GM19328 (cell line): ENCODE results near the gene TRIP10.
"Not testable (repeated sequence)": the region's sequence is repeated elsewhere in the genome, so short reads cannot be mapped to it uniquely, and the experiment has no call there.

Source experiments
- ATAC-seq: cut with Tn5 transposase; IDR thresholded peaks from one replicate; pipeline ENCODE4 v1.9.1; 2021; ENCODE audit warnings: mild to moderate bottlenecking, moderate library complexity; ENCODE audit not compliant: unreplicated experiment

Gene TRIP10

DNA sequence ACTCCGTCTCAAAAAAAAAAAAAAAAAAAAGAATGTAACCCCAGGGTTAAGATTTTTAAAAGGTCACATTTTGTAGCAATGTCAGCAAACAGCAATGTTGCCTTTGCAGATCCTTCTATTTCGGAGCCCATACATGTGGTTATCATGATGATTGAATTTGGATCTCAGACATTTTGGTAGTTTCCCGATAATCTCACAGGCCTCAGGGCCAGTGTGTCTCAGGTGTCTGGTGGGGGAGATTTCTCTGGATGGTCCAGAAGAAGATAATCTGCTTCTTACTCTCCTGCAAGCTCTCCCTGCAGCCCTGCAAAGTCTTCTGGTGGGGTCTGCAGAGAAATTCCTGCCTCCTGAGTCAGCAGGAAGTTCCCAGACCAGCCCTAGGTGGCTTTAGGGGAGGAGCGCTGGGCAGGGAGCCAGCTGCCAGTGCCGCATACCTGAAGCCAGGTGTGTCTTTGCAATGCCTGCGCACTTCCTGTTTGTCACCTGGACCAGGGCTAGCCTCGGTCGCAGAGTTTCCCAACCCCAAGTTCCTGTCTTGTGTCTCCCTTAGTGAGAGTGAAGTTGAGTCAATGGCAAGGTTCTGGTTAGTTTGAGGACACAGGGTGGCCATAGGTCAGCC, 26.4 kb downstream of the TRIP10 start:
- ATAC-seq: no peak

DNA sequence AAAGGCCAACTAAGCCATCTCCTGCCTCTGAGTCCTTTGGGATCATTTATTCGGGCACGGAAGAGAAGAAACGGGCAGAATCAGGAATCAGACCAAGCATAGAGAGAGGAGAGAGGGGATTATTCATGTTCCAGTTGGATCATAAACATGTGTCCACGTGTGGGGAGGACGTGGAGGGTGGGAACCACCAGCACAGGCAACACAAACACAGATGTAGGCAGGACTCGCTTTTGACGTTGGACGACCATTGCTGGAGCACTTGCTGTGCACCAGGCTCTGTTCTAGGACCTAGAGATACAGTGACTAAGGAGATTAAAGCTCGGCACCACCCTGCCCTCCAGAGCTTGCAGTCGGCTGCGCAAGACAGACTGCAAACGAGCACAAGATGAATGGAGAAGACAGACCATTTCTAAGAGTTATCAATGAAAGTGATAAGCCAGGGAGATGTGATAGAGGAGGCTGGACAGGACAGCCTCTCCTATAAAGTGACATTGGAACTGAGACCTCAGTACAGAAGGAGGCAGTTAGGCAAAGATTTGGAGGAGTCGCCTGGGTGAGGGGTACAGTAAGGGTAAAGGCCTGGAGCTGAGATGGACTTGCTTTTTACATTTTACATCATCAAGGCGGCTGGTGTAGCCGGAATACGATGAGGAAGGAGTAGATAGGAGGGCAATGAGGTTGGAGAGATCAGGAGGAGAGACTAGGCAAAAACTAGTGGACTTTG, 27.0 kb downstream of the TRIP10 start:
- ATAC-seq: no peak

DNA sequence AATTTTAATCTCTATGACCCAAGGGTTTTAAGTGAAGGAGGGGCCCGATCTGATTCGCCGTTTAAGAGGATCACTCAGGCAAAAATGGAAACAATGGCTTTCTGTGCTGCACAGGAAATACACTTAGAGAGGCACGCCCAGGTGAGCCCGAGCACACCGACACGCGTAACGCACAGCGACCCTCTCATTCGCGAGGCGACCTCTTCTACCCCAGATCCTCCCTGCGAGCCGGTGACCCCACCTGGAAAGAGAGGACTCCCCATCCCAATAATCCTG, 27.5 kb downstream of the TRIP10 start:
- peak; percentile 4 for ATAC-seq

DNA sequence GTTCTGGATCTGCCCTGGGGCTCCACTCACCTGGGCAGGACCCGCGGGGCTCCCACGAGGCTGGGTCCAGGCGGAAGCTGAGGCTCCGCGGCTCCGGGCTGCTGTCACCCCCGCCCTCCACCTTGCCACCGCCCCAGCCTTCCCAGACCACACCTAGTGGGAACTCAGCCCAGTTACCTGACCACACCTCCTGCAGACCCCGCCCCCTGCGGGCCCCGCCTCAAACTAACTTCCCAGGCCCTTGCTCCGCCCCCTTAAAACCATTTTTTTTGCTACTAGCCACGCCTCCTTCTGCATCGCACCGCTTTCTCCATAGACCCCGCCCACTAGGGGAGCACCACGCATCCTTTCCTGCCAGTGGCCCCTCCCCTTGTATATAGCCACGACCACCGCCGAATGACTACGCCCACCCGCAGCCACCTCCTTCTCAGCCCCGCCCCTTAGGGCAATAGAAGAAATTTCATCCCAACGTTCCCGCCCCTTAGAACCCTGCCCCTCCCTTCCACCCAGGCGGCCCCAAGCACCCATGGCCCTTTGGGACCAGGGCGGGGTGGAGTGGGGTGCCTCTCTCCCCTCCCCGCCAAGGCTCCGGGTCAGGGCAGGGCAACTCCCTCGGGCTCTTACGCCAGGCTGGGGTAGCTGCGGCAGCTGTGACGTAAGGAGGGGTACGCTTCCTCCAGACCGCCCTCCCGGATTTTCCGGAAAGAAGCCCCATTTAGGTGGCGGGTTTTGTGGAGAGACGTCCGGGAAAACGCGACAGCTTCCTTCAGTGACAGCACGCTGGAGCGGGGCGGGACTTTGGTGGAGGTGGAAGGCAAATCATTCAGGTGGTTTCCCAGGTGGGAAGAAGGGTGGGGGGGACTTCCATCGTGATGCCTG, 28.1 kb downstream of the TRIP10 start, which contains the start of gene SH2D3A:
SH2D3A (minus strand) TSS at position 79 of the 879 bp plus-strand sequence. CDS start 3,687 bp downstream, outside the sequence.
- peak; percentile 73 for ATAC-seq

DNA sequence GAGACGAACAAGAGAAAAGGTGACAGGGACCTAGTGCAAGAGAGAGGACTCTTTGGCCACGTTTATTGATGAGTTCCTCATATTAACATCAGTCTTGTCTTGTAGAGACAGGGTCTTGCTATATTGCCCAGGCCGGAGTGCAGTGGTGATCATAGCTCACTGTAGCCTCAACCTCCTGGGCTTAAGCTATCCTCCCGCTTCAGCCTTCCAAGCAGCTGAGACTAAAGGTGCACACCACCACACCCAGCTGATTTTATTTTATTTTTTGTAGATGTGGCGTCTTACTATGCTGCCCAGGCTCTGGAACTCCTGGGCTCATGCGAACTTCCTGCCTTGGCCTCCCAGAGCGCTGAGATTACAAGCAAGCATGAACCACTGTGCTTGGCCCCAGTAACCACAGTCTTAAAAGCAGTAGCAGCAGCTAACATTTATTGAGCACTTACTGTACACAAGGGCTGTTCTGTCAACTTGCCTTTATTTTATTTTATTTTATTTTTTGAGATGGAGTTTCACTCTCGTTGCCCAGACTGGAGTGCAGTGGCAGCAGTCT, 28.8 kb downstream of the TRIP10 start:
- ATAC-seq: no peak

DNA sequence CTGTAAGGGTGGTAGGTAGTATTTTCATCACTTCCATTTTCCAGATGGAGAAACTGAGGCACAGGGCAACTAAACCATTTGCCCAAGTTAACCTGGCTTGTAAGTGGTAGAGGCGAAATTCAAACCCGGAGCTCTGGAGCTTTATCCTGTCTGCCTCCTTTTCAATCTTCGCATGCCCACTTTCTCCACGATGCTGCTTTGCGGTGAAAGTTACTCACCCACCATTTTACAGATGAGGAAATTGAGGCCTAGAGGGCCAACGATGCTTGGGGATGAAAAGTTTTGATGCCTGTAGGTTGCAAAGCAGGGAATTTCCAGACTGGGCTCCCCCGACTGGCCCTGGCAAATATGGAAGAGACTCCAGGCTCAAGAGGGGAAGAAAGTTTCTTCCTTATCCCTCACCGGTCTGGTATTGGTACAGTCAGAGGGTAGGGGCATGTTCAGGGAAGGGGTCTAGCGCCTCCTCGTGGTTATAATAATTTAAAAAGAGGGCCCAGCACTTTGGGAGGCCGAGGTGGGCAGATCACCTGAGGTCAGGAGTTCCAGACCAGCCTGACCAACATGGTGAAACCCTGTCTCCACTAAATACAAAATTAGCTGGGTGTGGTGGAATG, 29.6 kb downstream of the TRIP10 start:
- no peak for ATAC-seq

DNA sequence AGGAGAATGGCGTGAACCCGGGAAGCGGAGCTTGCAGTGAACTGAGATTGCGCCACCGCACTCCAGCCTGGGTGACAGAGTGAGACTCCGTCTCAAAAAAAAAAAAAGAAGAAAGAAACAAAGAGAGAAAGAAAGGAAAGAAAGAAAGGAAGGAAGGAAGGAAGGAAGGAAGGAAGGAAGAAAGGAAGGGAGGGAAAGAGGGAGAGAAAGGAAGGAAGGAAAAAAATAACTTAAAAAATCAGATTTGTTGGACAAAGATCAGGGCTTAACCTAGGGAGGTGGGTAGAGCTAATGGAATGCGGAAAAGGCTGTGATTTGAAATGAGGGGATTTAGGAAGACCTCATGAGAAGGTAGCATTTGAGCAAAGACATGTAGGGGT, 32.2 kb downstream of the TRIP10 start:
- ATAC-seq: not testable (repeated sequence)

DNA sequence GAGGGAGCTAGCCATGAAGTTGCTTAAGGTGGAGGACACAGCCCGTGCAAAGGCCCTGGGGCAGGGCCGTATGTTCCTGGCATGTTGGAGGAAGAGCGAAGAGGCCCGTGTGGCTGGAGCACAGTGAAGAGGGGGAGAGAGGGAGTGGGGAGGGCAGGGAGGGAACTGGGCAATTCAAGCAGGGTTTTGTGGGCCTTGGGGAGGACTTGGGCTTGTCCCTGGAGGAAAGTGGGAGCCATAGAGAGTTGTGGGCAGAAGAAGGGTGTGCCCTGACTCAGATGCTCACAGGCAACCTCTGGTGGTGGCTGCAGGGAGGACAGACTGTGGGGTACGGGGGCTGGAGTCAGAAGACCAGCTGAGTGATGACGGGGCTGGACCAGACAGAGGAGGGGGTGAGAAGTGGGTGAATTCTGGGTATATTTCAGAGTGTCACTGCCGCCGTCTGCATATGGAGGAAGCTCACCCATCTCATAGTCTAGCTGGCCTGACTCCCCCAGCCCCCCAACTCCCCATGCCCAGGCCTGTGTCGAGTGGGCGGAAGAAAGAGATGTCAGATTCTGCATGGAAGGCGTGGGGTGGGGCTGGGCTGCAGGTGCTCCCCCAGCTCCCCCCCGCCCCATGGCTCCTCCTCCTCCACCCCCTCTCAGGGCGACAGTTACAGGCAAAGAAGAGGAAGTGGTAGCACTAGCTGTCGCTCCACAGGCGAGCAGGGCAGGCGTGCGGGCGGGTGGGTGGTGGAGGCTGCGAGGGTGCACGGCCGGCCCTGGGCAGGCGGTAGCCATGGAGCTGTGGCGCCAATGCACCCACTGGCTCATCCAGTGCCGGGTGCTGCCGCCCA, 32.8 kb downstream of the TRIP10 start, which contains the start of gene VAV1:
VAV1 (plus strand) TSS at position 681 of the 838 bp plus-strand sequence; CDS start at position 781, 100 bp downstream.
- ATAC-seq: no peak

DNA sequence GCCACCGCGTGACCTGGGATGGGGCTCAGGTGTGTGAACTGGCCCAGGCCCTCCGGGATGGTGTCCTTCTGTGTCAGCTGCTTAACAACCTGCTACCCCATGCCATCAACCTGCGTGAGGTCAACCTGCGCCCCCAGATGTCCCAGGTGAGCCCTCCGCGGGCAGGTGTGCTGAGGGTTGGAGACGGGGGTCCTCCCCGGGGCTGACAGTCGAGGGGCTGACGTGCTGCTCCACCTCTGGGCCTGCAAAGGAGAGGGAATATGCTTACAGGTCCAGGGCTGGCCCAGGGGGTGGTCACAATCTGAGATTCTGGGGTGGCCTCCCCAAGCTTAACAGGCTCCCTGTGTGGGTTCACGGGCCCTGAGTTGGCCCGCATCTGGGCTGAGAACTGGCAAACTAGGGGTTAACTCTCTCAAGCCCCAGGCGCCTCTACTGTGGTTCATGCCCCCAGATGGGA, 33.4 kb downstream of the TRIP10 start:
- no peak for ATAC-seq

DNA sequence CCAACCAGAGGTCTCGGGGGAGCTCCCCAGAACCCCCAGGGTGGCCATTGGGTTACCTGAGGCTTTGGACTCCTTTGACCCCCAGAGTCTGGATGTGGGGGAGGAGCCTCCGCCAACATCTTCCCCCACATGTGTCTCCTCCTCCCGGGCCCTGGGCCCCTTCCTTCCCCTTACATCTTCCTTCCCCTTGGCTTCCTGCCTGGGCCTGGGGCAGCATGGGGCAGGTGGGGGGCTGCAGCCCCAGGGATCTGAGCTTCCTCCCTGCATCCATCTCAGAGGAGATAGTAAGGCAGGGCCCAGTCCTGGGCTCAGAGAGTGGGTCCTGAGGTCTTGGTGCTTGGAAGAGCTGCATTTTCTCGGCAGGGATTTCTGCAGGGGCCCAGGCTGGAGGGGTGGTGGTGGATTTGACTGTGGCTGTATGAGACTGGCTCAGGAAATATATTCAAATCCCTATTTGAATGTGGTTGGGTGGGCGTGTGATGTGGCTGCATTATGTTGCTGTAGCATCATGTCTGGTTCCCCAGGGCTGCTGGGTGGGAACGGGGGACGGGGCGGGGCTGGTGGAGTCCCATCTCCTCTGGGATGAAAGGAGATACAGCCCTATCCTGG, 33.9 kb downstream of the TRIP10 start:
- no peak for ATAC-seq

DNA sequence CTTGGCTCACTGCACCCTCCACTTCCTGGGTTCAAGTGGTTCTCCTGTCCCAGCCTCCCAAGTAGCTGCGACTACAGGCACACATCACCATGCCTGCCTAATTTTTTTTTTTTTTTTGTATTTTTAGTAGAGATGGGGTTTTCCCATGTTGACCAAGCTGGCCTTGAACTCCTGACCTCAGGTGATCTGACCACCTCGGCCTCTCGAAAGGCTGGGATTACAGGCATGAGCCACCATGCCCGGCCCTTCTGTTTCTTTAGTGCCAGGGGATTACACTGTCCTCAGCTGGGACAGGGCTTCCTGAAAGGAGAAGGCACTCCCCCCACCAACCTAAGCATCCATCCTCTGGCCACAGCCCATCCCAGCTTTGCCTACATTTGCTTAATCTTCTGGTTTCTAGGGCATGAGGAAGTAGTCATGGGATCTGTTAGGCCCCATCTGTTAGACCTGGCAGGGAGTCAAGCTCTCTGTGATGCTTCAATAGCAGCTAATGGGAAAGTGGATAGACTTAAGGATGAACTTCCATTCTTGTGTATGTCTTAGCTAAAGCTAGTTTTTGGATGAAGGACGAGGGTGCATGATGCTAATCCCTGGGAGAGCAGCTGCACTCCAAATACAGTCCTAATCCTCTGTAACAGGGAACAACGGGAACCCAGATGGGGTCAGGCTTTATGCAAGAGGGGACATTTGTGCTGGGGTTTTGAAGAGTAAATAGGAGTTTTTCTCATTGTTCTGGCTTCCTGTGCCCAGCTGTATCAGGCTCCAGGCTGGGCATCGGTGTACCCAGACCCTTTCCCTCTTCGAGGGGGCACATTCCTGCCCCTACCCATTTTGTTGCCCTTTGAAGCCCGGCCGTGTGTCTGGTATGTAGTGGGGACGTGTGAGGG, 35.6 kb downstream of the TRIP10 start:
- no peak for ATAC-seq

DNA sequence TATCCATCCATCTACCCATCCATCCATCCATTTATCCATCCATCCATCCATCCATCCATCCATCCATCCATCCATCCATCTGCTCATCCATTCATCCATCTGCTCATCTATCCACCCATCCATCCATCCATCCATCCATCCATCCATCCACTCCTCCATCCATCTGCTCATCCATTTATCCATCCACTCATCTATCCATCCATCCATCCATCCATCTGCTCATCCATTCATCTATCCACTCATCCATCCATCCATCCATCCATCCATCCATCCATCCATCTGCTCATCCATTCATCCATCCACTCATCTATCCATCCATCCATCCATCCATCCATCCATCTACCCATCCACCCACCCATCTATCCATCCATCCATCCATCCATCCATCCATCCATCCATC, 36.6 kb downstream of the TRIP10 start:
- not testable (repeated sequence) for ATAC-seq

DNA sequence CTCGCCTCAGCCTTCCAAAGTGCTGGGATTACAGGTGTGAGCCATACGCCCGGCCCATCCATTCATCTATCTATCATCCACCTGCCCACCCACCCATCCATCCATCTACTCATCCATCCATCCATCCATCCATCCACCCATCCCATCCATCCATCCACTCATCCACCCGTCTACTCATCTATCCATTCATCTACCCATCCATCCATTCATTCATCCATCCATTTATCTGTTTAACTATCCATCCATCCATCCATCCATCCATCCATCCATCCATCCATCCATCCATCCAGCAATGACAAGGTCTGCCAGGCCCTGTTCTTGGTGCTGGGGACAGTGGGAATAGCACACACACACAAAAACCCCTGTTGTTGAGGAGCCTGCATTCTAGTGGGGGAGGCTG, 37.5 kb downstream of the TRIP10 start:
- no peak for ATAC-seq

DNA sequence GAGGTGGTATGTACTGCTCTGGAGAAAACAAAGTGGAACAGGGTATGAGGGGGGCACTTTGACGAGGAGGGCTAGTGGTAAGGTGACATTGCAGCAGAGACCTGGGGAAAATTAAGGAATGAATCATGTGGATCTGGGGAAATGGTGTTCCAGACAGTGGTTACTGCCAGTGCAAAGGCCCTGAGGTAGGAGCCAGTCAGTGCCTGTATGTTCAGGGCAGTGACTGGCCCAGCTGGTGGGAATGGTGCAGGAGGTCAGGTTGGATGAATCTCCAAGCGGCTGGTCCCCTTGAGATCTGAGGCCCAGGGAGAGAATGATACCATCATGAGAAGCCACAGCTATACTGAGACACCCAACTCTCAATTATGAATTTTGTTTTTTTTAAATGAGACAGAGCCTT, 38.0 kb downstream of the TRIP10 start:
- no peak for ATAC-seq

DNA sequence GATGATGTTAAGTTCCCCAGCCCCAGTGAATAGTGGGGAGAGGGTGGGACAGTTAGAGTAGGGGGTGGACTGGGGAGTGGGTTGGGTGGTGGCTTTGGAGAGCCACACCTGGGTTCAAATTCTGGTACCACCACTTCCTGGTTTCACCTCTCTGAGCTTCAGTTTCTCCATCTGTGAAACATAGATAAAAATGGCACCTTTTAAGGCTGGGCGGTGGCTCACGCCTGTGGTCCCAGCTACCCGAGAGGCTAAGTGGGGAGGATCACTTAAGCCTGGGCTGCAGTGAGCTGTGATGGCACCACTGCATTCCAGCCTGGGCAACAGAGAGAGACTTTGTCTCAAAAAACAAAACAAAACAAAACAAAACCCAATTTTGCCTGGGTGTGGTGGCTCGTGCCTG, 38.9 kb downstream of the TRIP10 start:
- no peak for ATAC-seq

DNA sequence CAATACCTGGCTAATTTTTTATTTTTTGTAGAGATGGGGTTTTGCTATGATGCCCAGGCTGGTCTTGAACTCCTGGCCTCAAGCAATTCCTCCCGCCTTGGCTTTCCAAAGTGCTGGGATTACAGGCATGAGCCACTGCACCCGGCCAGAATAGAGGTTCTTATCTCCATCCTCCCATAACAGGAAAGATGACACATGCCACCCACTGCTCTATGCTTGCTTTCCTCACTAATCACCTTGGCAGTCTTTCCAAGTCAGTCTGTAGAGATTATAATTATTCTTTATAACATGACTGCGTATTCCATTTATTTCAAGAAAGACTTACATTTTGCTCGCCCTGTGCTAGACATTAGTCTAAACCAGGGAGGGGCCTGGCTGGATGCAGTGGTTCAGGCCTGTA, 39.7 kb downstream of the TRIP10 start:
- no peak for ATAC-seq

DNA sequence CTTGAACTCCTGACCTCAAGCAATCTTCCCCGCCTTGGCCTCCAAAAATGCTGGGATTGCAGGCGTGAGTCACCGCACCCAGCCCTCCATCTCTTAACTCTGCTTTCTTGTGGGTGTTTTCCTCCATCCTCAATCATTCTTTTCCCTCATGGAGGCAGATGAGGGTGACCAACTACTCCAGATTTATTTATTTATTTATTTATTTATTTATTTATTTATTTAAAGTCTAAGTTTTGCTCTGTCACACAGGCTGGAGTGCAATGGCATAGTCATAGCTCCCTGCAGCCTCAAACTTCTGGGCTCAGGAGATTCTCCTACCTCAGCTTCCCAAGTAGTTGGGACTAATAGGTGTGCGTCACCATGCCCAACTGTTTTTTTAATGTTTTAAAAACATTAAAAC, 47.9 kb downstream of the TRIP10 start:
- no peak for ATAC-seq

DNA sequence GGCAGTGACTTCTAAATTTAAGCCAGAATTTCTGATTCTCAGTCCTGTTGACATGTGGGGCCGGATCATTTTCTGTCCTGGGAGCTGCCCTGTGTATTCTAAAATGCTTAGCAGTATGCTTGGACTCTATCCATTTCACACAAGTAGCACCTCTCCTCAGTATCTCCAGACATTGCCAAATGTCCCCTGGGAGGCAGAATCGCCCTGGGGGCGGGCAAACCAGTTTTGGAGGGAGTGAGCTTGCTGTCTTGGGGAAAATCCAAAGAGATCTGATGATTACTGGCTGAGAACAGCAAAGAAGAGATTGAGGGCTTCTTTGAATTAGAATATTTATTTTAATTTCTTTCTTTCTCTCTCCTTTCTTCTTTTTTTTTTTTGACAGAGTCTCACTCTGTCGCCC, 49.4 kb downstream of the TRIP10 start:
- no peak for ATAC-seq
